OCI-LY1 (cell line): Measurements from ENCODE around the gene MROH9.

Source experiments
- CTCF ChIP-seq: fragments of 200-600 bp; sonication (generic), shearing (Covaris generic); IDR thresholded peaks from 2 replicates; pipeline ENCODE4 v1.5.1; 2017; ENCODE audit warnings: mild to moderate bottlenecking, antibody characterized with exemption, low read length, moderate library complexity, mixed read lengths
- EZH2 ChIP-seq: fragments of 200-600 bp; sonication (generic), shearing (Covaris generic); IDR thresholded peaks from 2 replicates; pipeline ENCODE4 v1.8.0; 2017; ENCODE audit warnings: borderline replicate concordance, mixed run types, mild to moderate bottlenecking, antibody characterized with exemption, low read length, moderate library complexity, mixed read lengths

- TF ChIP-seq CTCF (no peak), EZH2 (no peak)
Measured at GRCh38 chr1:171037626-171038025, 102.3 kb downstream of the MROH9 start.
